CD14-positive monocyte (primary cell): ENCODE data around the gene PDZD7. TPM values are rescaled to one million over a fixed set of nuclear protein-coding genes. Genes with fewer than 3 reads are reported as not detected.

Experiments
- DNase-seq, 3 donors: peaks; one replicate each; pipeline ENCODE4 v3.0.0-alpha.2; 2011 to 2022
- H2AFZ ChIP-seq: 2 replicates; pipeline ENCODE4 v1.6.0; 2012; ENCODE audit warnings: mild to moderate bottlenecking, low read depth, low read length, inconsistent platforms; ENCODE audit not compliant: insufficient read depth, poor library complexity, severe bottlenecking
- H3K27ac ChIP-seq, 2 donors: 1 replicate in 1 of 2; 2 replicates in 1 of 2; pipeline ENCODE4 v1.5.1; 2012 to 2013; ENCODE audit warnings: low read length in 2 of 2, control low read depth in 1 of 2, inconsistent platforms in 1 of 2, low read depth in 1 of 2, mild to moderate bottlenecking in 1 of 2
- H3K27me3 ChIP-seq, 2 donors: one replicate each; pipeline versions ENCODE4 v1.6.0 to v1.6.1; 2011 to 2013; ENCODE audit warnings: low read length in 2 of 2; ENCODE audit not compliant: control insufficient read depth in 2 of 2, insufficient read depth in 2 of 2
- H3K36me3 ChIP-seq, 2 donors: replicated peaks in 1 of 2; 1 replicate in 1 of 2; 2 replicates in 1 of 2; pipeline versions ENCODE4 v1.5.1 to v1.6.1; 2012 to 2013; ENCODE audit warnings: low read length in 2 of 2, control low read depth in 1 of 2, inconsistent platforms in 1 of 2, mild to moderate bottlenecking in 1 of 2; ENCODE audit not compliant: insufficient read depth in 2 of 2, control insufficient read depth in 1 of 2
- H3K4me1 ChIP-seq, 2 donors: 1 replicate in 1 of 2; 2 replicates in 1 of 2; pipeline versions ENCODE4 v1.5.1 to v1.6.1; 2012 to 2013; ENCODE audit warnings: low read length in 2 of 2, control low read depth in 1 of 2, inconsistent platforms in 1 of 2, mild to moderate bottlenecking in 1 of 2, moderate library complexity in 1 of 2; ENCODE audit not compliant: insufficient read depth in 2 of 2, control insufficient read depth in 1 of 2
- H3K4me2 ChIP-seq: replicated peaks from 2 replicates; pipeline ENCODE3; 2012; ENCODE audit warnings: low read length, moderate library complexity, mild to moderate bottlenecking; ENCODE audit not compliant: poor library complexity, severe bottlenecking; ENCODE audit errors: extremely low read depth
- H3K4me3 ChIP-seq, 3 experiments: fragments of 200-600 bp in 1 of 3; sonication (generic) in 1 of 3; replicated peaks in 1 of 3; 1 replicate in 2 of 3; 2 replicates in 1 of 3; pipeline ENCODE4 v1.5.1; 2011 to 2013; ENCODE audit warnings: low read length in 3 of 3, mild to moderate bottlenecking in 3 of 3, control low read depth in 2 of 3, low read depth in 2 of 3, inconsistent platforms in 1 of 3, moderate library complexity in 1 of 3
- H3K79me2 ChIP-seq: 2 replicates; pipeline ENCODE4 v1.6.0; 2012; ENCODE audit warnings: mild to moderate bottlenecking, control low read depth, inconsistent platforms, low read length, moderate library complexity; ENCODE audit not compliant: insufficient read depth
- H3K9ac ChIP-seq: 2 replicates; pipeline ENCODE4 v1.6.0; 2017; ENCODE audit warnings: low read length, mild to moderate bottlenecking; ENCODE audit not compliant: insufficient read depth, poor library complexity, severe bottlenecking
- H3K9me3 ChIP-seq, 2 donors: replicated peaks in 1 of 2; 1 replicate in 1 of 2; 2 replicates in 1 of 2; pipeline versions ENCODE4 v1.5.1 to v1.6.1; 2012 to 2013; ENCODE audit warnings: low read length in 2 of 2, control low read depth in 1 of 2; ENCODE audit not compliant: control insufficient read depth in 1 of 2, insufficient read depth in 1 of 2
- H4K20me1 ChIP-seq: 2 replicates; pipeline ENCODE4 v1.6.0; 2012; ENCODE audit warnings: mild to moderate bottlenecking, low read length, control low read depth, moderate library complexity; ENCODE audit not compliant: insufficient read depth
- H3K27ac Mint-ChIP-seq, 7 donors: one replicate each; pipeline ENCODE4 v1.8.0; 2020; ENCODE audit warnings: mild to moderate bottlenecking in 7 of 7, mixed read lengths in 7 of 7, moderate library complexity in 6 of 7, inconsistent platforms in 2 of 7
- H3K27me3 Mint-ChIP-seq, 3 donors: one replicate each; pipeline ENCODE4 v1.8.0; 2021 to 2022; ENCODE audit warnings: low read depth in 3 of 3, mild to moderate bottlenecking in 3 of 3, mixed read lengths in 3 of 3, moderate library complexity in 3 of 3, inconsistent platforms in 1 of 3
- H3K36me3 Mint-ChIP-seq, 2 donors: one replicate each; pipeline ENCODE4 v1.8.0; 2020; ENCODE audit warnings: mixed read lengths in 2 of 2, inconsistent platforms in 1 of 2, mild to moderate bottlenecking in 1 of 2
- H3K4me1 Mint-ChIP-seq: one replicate; pipeline ENCODE4 v1.8.0; 2020; ENCODE audit warnings: mild to moderate bottlenecking, mixed read lengths
- H3K4me3 Mint-ChIP-seq, 2 donors: one replicate each; pipeline ENCODE4 v1.8.0; 2020; ENCODE audit warnings: mild to moderate bottlenecking in 2 of 2, mixed read lengths in 2 of 2, moderate library complexity in 1 of 2
- H3K9me3 Mint-ChIP-seq, 7 donors: one replicate each; pipeline ENCODE4 v1.8.0; 2020 to 2022; ENCODE audit warnings: mixed read lengths in 7 of 7, mild to moderate bottlenecking in 6 of 7, moderate library complexity in 6 of 7, inconsistent platforms in 2 of 7
- WGBS: methylation state at CpG from one replicate; pipeline ENCODE4 v1.1.5; 2013; ENCODE audit warnings: missing lambda C conversion rate; ENCODE audit not compliant: insufficient coverage; 5-methylcytosine and 5-hydroxymethylcytosine counted together
- intact Hi-C, 2 donors: fragments of 100-400 bp; cut with micrococcal nuclease; formaldehyde crosslinking; loops; one replicate each; pipeline versions ENCODE4 v1.15.0 to v1.15.1; 2023
- polyA plus RNA-seq, 3 donors: library from polyadenylated mRNA; depleted of rRNA in 1 of 3; unstranded in 2 of 3; stranded (reverse) in 1 of 3; fragments of 300-500 nt in 2 of 3; fragments of >200 nt in 1 of 3; fragmentation: Illumina TruSeq in 2 of 3; gene quantifications; 1 replicate in 2 of 3; 2 replicates in 1 of 3; pipeline ENCODE4 v1.2.3, GENCODE V29; 2012 to 2021
- TF ChIP-seq, protein P1 (sequence below): fragments of 200-600 bp; IDR thresholded peaks from one replicate; pipeline ENCODE4 v1.8.0; 2022; ENCODE audit warnings: antibody characterized with exemption, mild to moderate bottlenecking

PDZD7 gene
- polyA plus RNA-seq, 3 donors, result 0.73 TPM; not detected in 2

DNA sequence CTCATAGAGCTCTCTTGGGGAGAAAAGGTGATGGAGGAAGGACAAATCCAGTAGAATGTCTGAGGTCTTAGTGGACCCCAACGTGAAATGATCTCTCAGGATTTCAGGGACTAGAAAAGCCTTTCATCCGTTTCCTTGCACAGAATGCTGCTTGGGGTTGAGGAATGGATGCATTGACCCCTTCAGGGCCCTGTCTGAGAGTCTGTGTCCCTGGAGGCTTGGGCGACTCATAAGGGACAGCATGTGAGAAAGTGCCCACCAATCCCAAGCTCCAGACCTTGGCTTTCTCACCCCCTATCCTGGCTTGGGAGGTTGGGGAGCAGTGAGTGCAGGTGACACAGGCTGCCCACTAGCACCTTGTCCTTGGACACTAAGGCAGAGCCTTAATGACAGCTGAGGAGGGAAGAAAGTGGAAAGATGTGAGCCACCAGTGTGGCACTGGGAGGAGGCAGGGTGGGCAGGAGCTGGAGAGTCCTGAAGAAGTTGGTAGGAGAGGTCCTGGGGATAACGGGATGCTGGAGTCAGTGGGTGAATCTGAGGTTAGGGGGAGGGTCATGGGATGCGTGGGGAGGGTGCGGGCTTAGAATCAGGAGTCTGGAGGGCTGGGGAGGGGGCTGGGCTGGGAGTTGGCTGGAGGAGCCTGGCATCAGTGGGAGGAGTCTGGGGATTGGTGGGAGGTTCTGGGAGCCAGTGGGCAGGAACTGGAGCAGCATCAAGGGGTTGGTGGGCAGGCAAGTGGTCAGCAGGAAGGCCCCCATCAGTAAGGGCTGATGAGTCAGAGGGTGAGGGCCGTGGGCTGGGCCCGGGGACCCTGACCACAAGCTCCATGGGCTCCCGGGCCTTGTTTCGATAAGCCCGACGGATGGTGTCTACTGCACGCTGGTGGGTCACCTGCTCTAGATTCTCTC, 22.8 kb downstream of the PDZD7 start:
- Mint-ChIP-seq H3K36me3 (peaks cover 8 to 20% of the 10 kb centered on the region in 2 donors), H3K4me1 (peaks cover 8% of the 10 kb centered on the region), H3K27ac (no peak overlapping the region), H3K4me3 (no peak overlapping the region), H3K9me3 (peaks cover 0 to under 1% (median 0%) of the 10 kb centered on the region in 7 donors), H3K27me3 (peaks cover 0 to 7% (median 7%) of the 10 kb centered on the region in 3 donors)
- H3K4me3 ChIP-seq, result no peak overlapping the region
- no peak overlapping the region for H3K27ac ChIP-seq
- H3K9ac ChIP-seq, result no peak overlapping the region
- peaks cover 3 to 12% of the 10 kb centered on the region in 2 donors for H3K36me3 ChIP-seq
- H3K4me1 ChIP-seq, result peaks cover 3 to 7% of the 10 kb centered on the region in 2 donors
- no peaks in the 10 kb centered on the region for H3K79me2 ChIP-seq
- TF ChIP-seq, protein P1, sequence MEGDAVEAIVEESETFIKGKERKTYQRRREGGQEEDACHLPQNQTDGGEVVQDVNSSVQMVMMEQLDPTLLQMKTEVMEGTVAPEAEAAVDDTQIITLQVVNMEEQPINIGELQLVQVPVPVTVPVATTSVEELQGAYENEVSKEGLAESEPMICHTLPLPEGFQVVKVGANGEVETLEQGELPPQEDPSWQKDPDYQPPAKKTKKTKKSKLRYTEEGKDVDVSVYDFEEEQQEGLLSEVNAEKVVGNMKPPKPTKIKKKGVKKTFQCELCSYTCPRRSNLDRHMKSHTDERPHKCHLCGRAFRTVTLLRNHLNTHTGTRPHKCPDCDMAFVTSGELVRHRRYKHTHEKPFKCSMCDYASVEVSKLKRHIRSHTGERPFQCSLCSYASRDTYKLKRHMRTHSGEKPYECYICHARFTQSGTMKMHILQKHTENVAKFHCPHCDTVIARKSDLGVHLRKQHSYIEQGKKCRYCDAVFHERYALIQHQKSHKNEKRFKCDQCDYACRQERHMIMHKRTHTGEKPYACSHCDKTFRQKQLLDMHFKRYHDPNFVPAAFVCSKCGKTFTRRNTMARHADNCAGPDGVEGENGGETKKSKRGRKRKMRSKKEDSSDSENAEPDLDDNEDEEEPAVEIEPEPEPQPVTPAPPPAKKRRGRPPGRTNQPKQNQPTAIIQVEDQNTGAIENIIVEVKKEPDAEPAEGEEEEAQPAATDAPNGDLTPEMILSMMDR, result no peak
- DNase-seq, result no peak
- H4K20me1 ChIP-seq, result no peaks in the 10 kb centered on the region
- whole genome bisulfite sequencing, result 87% methylated on average over 4 of the region's 13 CpGs
- no peaks in the 10 kb centered on the region for H3K9me3 ChIP-seq
- intact Hi-C loops, result no loop called here
- no peak overlapping the region for H2AFZ ChIP-seq
- H3K27me3 ChIP-seq, result no peaks in the 10 kb centered on the region
- no peak overlapping the region for H3K4me2 ChIP-seq

DNA sequence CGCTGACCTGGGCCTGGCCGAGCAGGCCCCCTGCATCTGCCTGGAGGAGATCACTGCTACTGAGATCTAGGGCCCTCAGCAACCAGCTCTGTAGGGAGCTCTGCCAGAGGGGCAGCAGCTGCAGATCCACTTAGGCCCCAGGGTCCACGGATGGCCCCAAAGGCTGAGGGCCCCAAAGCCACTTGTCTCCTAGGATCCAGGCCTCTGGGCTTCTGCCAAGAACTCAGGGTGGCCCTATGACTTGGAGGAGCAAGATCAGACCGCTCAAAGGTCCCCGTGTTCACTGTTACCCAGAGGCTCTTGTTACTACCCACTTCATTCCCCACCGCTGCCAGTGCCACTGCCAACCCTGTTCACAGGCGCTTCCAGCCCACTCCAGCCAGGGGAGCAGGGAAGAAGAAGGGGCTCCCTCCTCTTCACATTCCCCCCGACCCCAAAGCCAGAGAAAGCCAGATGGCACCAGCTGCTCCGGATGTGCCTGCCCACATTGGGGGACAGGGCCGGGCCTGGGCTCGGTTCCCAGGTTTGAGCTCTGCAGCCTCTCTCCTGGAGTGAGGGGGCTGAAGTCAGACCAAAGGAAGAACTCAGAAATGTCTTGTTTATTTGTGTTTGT, 23.7 kb downstream of the PDZD7 start:
- H3K27ac ChIP-seq, result no peak overlapping the region
- intact Hi-C loops, result no loop called here
- DNase-seq, result no peak
- no peak overlapping the region for H3K4me3 ChIP-seq
- peaks cover 3 to 12% of the 10 kb centered on the region in 2 donors for H3K36me3 ChIP-seq
- no peaks in the 10 kb centered on the region for H3K4me1 ChIP-seq
- no peak overlapping the region for H3K9ac ChIP-seq
- no peaks in the 10 kb centered on the region for H3K4me1 Mint-ChIP-seq
- WGBS, result 79% methylated on average over 7 of the region's 11 CpGs
- H3K27ac Mint-ChIP-seq, result no peak overlapping the region
- no peak overlapping the region for H2AFZ ChIP-seq
- H3K9me3 ChIP-seq, result no peaks in the 10 kb centered on the region
- peaks cover 8 to 20% of the 10 kb centered on the region in 2 donors for H3K36me3 Mint-ChIP-seq
- no peaks in the 10 kb centered on the region for H3K79me2 ChIP-seq
- H3K4me3 Mint-ChIP-seq, result no peak overlapping the region
- no peak overlapping the region for H3K4me2 ChIP-seq
- H4K20me1 ChIP-seq, result no peaks in the 10 kb centered on the region
- H3K27me3 ChIP-seq, result no peaks in the 10 kb centered on the region
- no peaks in the 10 kb centered on the region for H3K9me3 Mint-ChIP-seq
- peaks cover 0 to 3% (median 1%) of the 10 kb centered on the region in 3 donors for H3K27me3 Mint-ChIP-seq
- TF ChIP-seq, protein P1, result no peak
